GM12878 (cell line): ENCODE results near the gene AKT3. TPM values are rescaled to one million over a fixed set of nuclear protein-coding genes. Genes with fewer than 3 reads are reported as not detected.

Source experiments
- ATAC-seq: fragments of 200-7000 bp; cut with Tn5 transposase; 3 replicates; pipeline ENCODE4 v1.9.1; 2020; ENCODE audit warnings: mild to moderate bottlenecking, moderate library complexity
- BruUV-seq: library from RNA; stranded (reverse); fragments of 400-500 nt; replicated peaks from 2 replicates; lab custom pipeline; 2021; lab: Mats Ljungman, UMichigan
- CTCF ChIA-PET: fragments of 300-600 bp; sonication (Branson Sonifier 250); formaldehyde crosslinking; extraction: SDS; loops from one replicate; lab custom pipeline; 2021; ENCODE audit warnings: inconsistent platforms; lab: Yijun Ruan, JAX
- POLR2A ChIA-PET: fragments of 350-600 bp; formaldehyde crosslinking; extraction: SDS; loops from one replicate; lab custom pipeline; 2021; ENCODE audit warnings: inconsistent platforms; lab: Charles Lee
- RAD21 ChIA-PET: fragments of 300-600 bp; sonication (Branson Sonifier 250); formaldehyde crosslinking; loops from one replicate; lab custom pipeline; 2023; ENCODE audit warnings: antibody characterized with exemption; ENCODE audit not compliant: unreplicated experiment; lab: Charles Lee
- SMC1A ChIA-PET: fragments of 300-600 bp; sonication (Branson Sonifier 250); formaldehyde crosslinking; loops from one replicate; lab custom pipeline; 2023; ENCODE audit not compliant: unreplicated experiment, uncharacterized antibody; lab: Charles Lee
- DNase-seq: peaks from one replicate; pipeline ENCODE4 v3.0.0-alpha.2; 2011; ENCODE audit warnings: low read depth, low spot score
- FAIRE-seq: peaks from 3 replicates; lab custom pipeline; 2011; peaks lifted over from hg19 to GRCh38; lab: Jason Lieb, UNC
- H2AFZ ChIP-seq: 2 replicates; pipeline ENCODE4 v1.6.0; 2011; ENCODE audit warnings: low read depth, low read length, control low read depth; ENCODE audit not compliant: control insufficient read depth
- H3K27ac ChIP-seq: 2 replicates; pipeline ENCODE4 v1.5.1; 2011; ENCODE audit warnings: control low read depth; ENCODE audit not compliant: control insufficient read depth, insufficient read depth
- H3K27me3 ChIP-seq, 2 experiments: replicated peaks in 1 of 2; 2 replicates each; pipeline versions ENCODE4 v1.6.0 to v1.6.1; 2011; ENCODE audit warnings: low read length in 1 of 2; ENCODE audit not compliant: control insufficient read depth in 2 of 2, insufficient read depth in 2 of 2
- H3K36me3 ChIP-seq, 2 experiments: 2 replicates each; pipeline ENCODE4 v1.5.1; 2011; ENCODE audit warnings: low read length in 1 of 2; ENCODE audit not compliant: control insufficient read depth in 2 of 2, insufficient read depth in 2 of 2
- H3K4me1 ChIP-seq: 2 replicates; pipeline ENCODE4 v1.6.1; 2011; ENCODE audit warnings: mild to moderate bottlenecking, low read length, moderate library complexity, mixed read lengths; ENCODE audit not compliant: control insufficient read depth, insufficient read depth
- H3K4me2 ChIP-seq: 2 replicates; pipeline ENCODE4 v1.6.0; 2011; ENCODE audit warnings: control low read depth; ENCODE audit not compliant: control insufficient read depth, insufficient read depth
- H3K4me3 ChIP-seq: fragments of 200-600 bp; sonication (generic); 2 replicates; pipeline ENCODE4 v1.5.1; 2016
- H3K79me2 ChIP-seq: 2 replicates; pipeline ENCODE4 v1.6.0; 2011; ENCODE audit warnings: low read length; ENCODE audit not compliant: control insufficient read depth, insufficient read depth
- H3K9ac ChIP-seq: 2 replicates; pipeline ENCODE4 v1.8.0; 2011; ENCODE audit warnings: low read length, control low read depth, mixed read lengths; ENCODE audit not compliant: control insufficient read depth, insufficient read depth
- H3K9me3 ChIP-seq: replicated peaks from 3 replicates; pipeline ENCODE4 v1.5.1; 2011; ENCODE audit warnings: mild to moderate bottlenecking, low read length; ENCODE audit not compliant: control insufficient read depth, insufficient read depth
- H4K20me1 ChIP-seq: 2 replicates; pipeline ENCODE4 v1.6.0; 2011; ENCODE audit not compliant: control insufficient read depth, insufficient read depth
- BACH1 ChIP-seq: fragments of 450-650 bp; IDR thresholded peaks from 2 replicates; pipeline ENCODE4 v1.6.1; 2017; ENCODE audit warnings: mild to moderate bottlenecking, borderline replicate concordance
- BCL11A ChIP-seq: IDR thresholded peaks from 2 replicates; pipeline ENCODE4 v1.6.1; 2011; ENCODE audit warnings: low read depth, low read length
- CHD2 ChIP-seq: IDR thresholded peaks from 2 replicates; pipeline ENCODE4 v1.6.1; 2011; ENCODE audit warnings: low read depth, low read length, improper control_type of control experiment, borderline replicate concordance
- DPF2 ChIP-seq: fragments of 450-650 bp; IDR thresholded peaks from 2 replicates; pipeline ENCODE4 v1.6.1; 2017; ENCODE audit warnings: mild to moderate bottlenecking
- FOS ChIP-seq: IDR thresholded peaks from 3 replicates; pipeline ENCODE4 v1.6.1; 2011; ENCODE audit warnings: borderline replicate concordance; ENCODE audit not compliant: insufficient read length; ENCODE audit errors: extremely low read depth
- HDAC6 ChIP-seq: fragments of 200-600 bp; sonication (generic); IDR thresholded peaks from one replicate; pipeline ENCODE4 v1.8.0; 2017; ENCODE audit warnings: antibody characterized with exemption; ENCODE audit not compliant: unreplicated experiment
- HDGF ChIP-seq: fragments of 450-650 bp; IDR thresholded peaks from 2 replicates; pipeline ENCODE4 v1.6.1; 2016; ENCODE audit warnings: antibody characterized with exemption
- IKZF2 ChIP-seq, 2 experiments: fragments of 450-650 bp; IDR thresholded peaks; 2 replicates each; pipeline ENCODE4 v1.6.1; 2017; ENCODE audit warnings: mild to moderate bottlenecking in 2 of 2, moderate library complexity in 2 of 2
- KDM1A ChIP-seq: fragments of 200-600 bp; sonication (generic); IDR thresholded peaks from 2 replicates; pipeline ENCODE4 v1.6.1; 2016; ENCODE audit warnings: borderline replicate concordance
- MTA3 ChIP-seq: IDR thresholded peaks from 2 replicates; pipeline ENCODE4 v1.6.1; 2012; ENCODE audit warnings: low read length, inconsistent platforms, borderline replicate concordance
- MXI1 ChIP-seq: fragments of 150-350 bp; IDR thresholded peaks from 2 replicates; pipeline ENCODE4 v1.6.1; 2011; ENCODE audit warnings: low read depth, mild to moderate bottlenecking, inconsistent platforms, low read length, improper control_type of control experiment
- NFXL1 ChIP-seq: fragments of 450-650 bp; IDR thresholded peaks from 2 replicates; pipeline ENCODE4 v1.6.1; 2017; ENCODE audit warnings: antibody characterized with exemption, mild to moderate bottlenecking, borderline replicate concordance
- PBX3 ChIP-seq: IDR thresholded peaks from 2 replicates; pipeline ENCODE4 v1.6.1; 2011; ENCODE audit warnings: mild to moderate bottlenecking, low read depth, low read length, moderate library complexity; ENCODE audit not compliant: insufficient replicate concordance
- RFX5 ChIP-seq: IDR thresholded peaks from 2 replicates; pipeline ENCODE4 v1.6.1; 2011; ENCODE audit warnings: low read depth, low read length, improper control_type of control experiment
- SIN3A ChIP-seq: IDR thresholded peaks from 2 replicates; pipeline ENCODE4 v1.6.1; 2012; ENCODE audit warnings: low read depth, low read length, improper control_type of control experiment
- SREBF2 ChIP-seq: IDR thresholded peaks from 2 replicates; pipeline ENCODE4 v1.6.1; 2012; ENCODE audit warnings: mild to moderate bottlenecking, low read length
- USF1 ChIP-seq: IDR thresholded peaks from 2 replicates; pipeline ENCODE4 v1.6.1; 2011; ENCODE audit warnings: borderline replicate concordance, low read depth, mild to moderate bottlenecking, moderate library complexity, mixed read lengths, low read length; ENCODE audit not compliant: insufficient read depth; ENCODE audit errors: extremely low read length
- ZNF274 ChIP-seq: IDR thresholded peaks from one replicate; pipeline ENCODE4 v1.8.0; 2011; ENCODE audit not compliant: insufficient read length, insufficient read depth
- WGBS: methylation state at CpG from one replicate; pipeline ENCODE4 v1.1.6; 2016; ENCODE audit warnings: low lambda C conversion rate; ENCODE audit not compliant: insufficient replicate concordance, insufficient coverage; ENCODE audit errors: missing lambda C conversion rate; 5-methylcytosine and 5-hydroxymethylcytosine counted together
- in situ Hi-C: fragments of 300-500 bp; cut with MboI; formaldehyde crosslinking; loops from 9 replicates; pipeline ENCODE4 v1.14.3; 2018; ENCODE audit warnings: mixed read lengths
- intact Hi-C: fragments of 100-400 bp; cut with micrococcal nuclease; formaldehyde crosslinking; loops from one replicate; pipeline ENCODE4 v1.14.2; 2022; ENCODE audit not compliant: unreplicated experiment
- polyA plus RNA-seq, 11 experiments: library from polyadenylated mRNA; depleted of rRNA in 4 of 11; unstranded in 6 of 11; stranded (reverse) in 5 of 11; fragments of >200 nt; fragmentation: Nextera tagmentation in 4 of 11; fragmentation: Illumina TruSeq in 1 of 11; extraction: Ambion mirVana in 4 of 11; extraction: Trizol in 1 of 11; gene quantifications; 1 replicate in 1 of 11; 2 replicates in 10 of 11; pipeline versions ENCODE4 v1.2.1 to v1.2.3, GENCODE V29; 2011 to 2016; ENCODE audit warnings: inconsistent platforms in 2 of 11, missing spikeins in 2 of 11, low read depth in 1 of 11
- total RNA-seq, 4 experiments: library from RNA; depleted of rRNA in 3 of 4; stranded (reverse); fragments of >200 nt in 3 of 4; fragmentation: Illumina TruSeq in 1 of 4; extraction: Trizol in 1 of 4; gene quantifications; 2 replicates each; pipeline versions ENCODE4 v1.2.1 to v1.2.3, GENCODE V29; 2013 to 2021

AKT3 gene
- total and polyA plus RNA-seq, 10 of the 15 experiments (the other 5 are each of a cell fraction or from before 2014, with no cell fraction given): 0.03 to 0.56 (median 0.19) TPM

GRCh38 chr1:243729956-243730355 lies 120.1 kb downstream of the AKT3 start:
- H3K27ac ChIP-seq: no peak overlapping the region
- no peaks in the 10 kb centered on the region for H3K36me3 ChIP-seq
- no peaks in the 10 kb centered on the region for H4K20me1 ChIP-seq
- no peak for TF ChIP-seq BACH1
- no peak for TF ChIP-seq MTA3
- TF ChIP-seq FOS: no peak
- no peak for TF ChIP-seq BCL11A
- TF ChIP-seq PBX3: no peak
- TF ChIP-seq HDGF: no peak
- TF ChIP-seq RFX5: no peak
- TF ChIP-seq SREBF2: no peak
- no peak for TF ChIP-seq MXI1
- TF ChIP-seq DPF2: no peak
- no peak for TF ChIP-seq HDAC6
- TF ChIP-seq USF1: no peak
- TF ChIP-seq CHD2: no peak
- no peak for TF ChIP-seq IKZF2 (IDR thresholded peaks at IDR 0.05)
- TF ChIP-seq NFXL1: no peak
- no peak for TF ChIP-seq ZNF274
- TF ChIP-seq SIN3A: no peak
- no peak for TF ChIP-seq KDM1A
- ChIA-PET RAD21 (interaction anchor here (0.9 to 1.0 kb wide), 2 partner anchors 18 to 20 kb away, joined by 3 read pairs; no protein-coding TSS in a partner anchor), SMC1A (interaction anchor here (1.0 to 3.8 kb wide), 2 partner anchors 16 to 124 kb away, joined by 4 to 17 read pairs; no protein-coding TSS in a partner anchor), POLR2A (no interaction called here), CTCF (no interaction called here)
- intact Hi-C loops (loop anchor here (5.0 to 10.0 kb wide), 3 partner anchors 143 to 725 kb away; partner anchors contain the start of gene ADSS2), in situ Hi-C loops (no loop called here)
- DNase-seq: no peak
- no peaks in the 10 kb centered on the region for H3K27me3 ChIP-seq
- no peak overlapping the region for H3K4me2 ChIP-seq
- H3K79me2 ChIP-seq: no peaks in the 10 kb centered on the region
- H2AFZ ChIP-seq: no peak overlapping the region
- H3K9ac ChIP-seq: no peak overlapping the region
- H3K4me3 ChIP-seq: no peak overlapping the region
- no peak for ATAC-seq
- WGBS: 96% methylated on average over 3 of the region's 3 CpGs
- no TSS peak for BruUV-seq
- H3K4me1 ChIP-seq: peaks cover 30% of the 10 kb centered on the region
- H3K9me3 ChIP-seq: peaks cover 9% of the 10 kb centered on the region; the same call in 2 of the 3 replicates
- no peak for FAIRE-seq
